ENCODE results near the gene GSDMA. TPM values are rescaled to one million over a fixed set of nuclear protein-coding genes. Genes with fewer than 3 reads are reported as not detected.

GSDMA gene
- total RNA-seq, 1 donor from 2014 or later, result 0.23 TPM

- H3K4me3 ChIP-seq (ENCODE audit: low read depth, low read length), result no peak overlapping the region
- DNase-seq (ENCODE audit: low read depth), result no peak
- TF ChIP-seq CTCF (conservative IDR thresholded peaks at IDR 0.05; ENCODE audit: low read depth, low read length), result no peak
Observed at GRCh38 chr17:39960524-39961041, 2.2 kb upstream of the GSDMA start.

- TF ChIP-seq CTCF (conservative IDR thresholded peaks at IDR 0.05; ENCODE audit: low read depth, low read length), result no peak
- no peak for DNase-seq (ENCODE audit: low read depth)
- H3K4me3 ChIP-seq (ENCODE audit: low read depth, low read length), result no peak overlapping the region
Observed at GRCh38 chr17:39963829-39964228, 1.0 kb downstream of the GSDMA start.

GRCh38 chr17:39965017-39965699, 2.4 kb downstream of the GSDMA start:
- DNase-seq (ENCODE audit: low read depth), result no peak
- no peak for TF ChIP-seq CTCF (conservative IDR thresholded peaks at IDR 0.05; ENCODE audit: low read depth, low read length)
- no peak overlapping the region for H3K4me3 ChIP-seq (ENCODE audit: low read depth, low read length)

- DNase-seq (ENCODE audit: low read depth), result no peak
- H3K4me3 ChIP-seq (ENCODE audit: low read depth, low read length), result no peak overlapping the region
- no peak for TF ChIP-seq CTCF (conservative IDR thresholded peaks at IDR 0.05; ENCODE audit: low read depth, low read length)
Observed at GRCh38 chr17:39966771-39967170, 4.0 kb downstream of the GSDMA start.

GRCh38 chr17:39968761-39969160, 6.0 kb downstream of the GSDMA start:
- no peak overlapping the region for H3K4me3 ChIP-seq (ENCODE audit: low read depth, low read length)
- TF ChIP-seq CTCF (conservative IDR thresholded peaks at IDR 0.05; ENCODE audit: low read depth, low read length), result no peak
- DNase-seq (ENCODE audit: low read depth), result no peak

- no peak overlapping the region for H3K4me3 ChIP-seq (ENCODE audit: low read depth, low read length)
- TF ChIP-seq CTCF (conservative IDR thresholded peaks at IDR 0.05; ENCODE audit: low read depth, low read length), result no peak
- no peak for DNase-seq (ENCODE audit: low read depth)
Observed at GRCh38 chr17:39969375-39969774, 6.6 kb downstream of the GSDMA start.

- no peak for DNase-seq (ENCODE audit: low read depth)
- TF ChIP-seq CTCF (conservative IDR thresholded peaks at IDR 0.05; ENCODE audit: low read depth, low read length), result no peak
- no peak overlapping the region for H3K4me3 ChIP-seq (ENCODE audit: low read depth, low read length)
Observed at GRCh38 chr17:39970157-39970692, 7.4 kb downstream of the GSDMA start.
